Endothelial cell of umbilical vein (primary cell): ENCODE data around the gene LIN7C.

ENCODE experiments used
- JUN ChIP-seq: IDR thresholded peaks from 2 replicates; pipeline ENCODE4 v1.6.1; 2011; ENCODE audit warnings: borderline replicate concordance, low read depth; ENCODE audit not compliant: insufficient read length, insufficient read depth
- POLR2A ChIP-seq: IDR thresholded peaks from 2 replicates; pipeline ENCODE4 v1.6.1; 2012; ENCODE audit warnings: low read depth, mild to moderate bottlenecking, control low read depth, low read length
- TF ChIP-seq, protein P1 (sequence below), 2 donors: IDR thresholded peaks; 1 replicate in 1 of 2; 2 replicates in 1 of 2; pipeline ENCODE4 v1.5.1; 2011; ENCODE audit warnings: low read length in 2 of 2, mild to moderate bottlenecking in 2 of 2, moderate library complexity in 2 of 2, control low read depth in 1 of 2, inconsistent platforms in 1 of 2, low read depth in 1 of 2; ENCODE audit not compliant: insufficient read depth in 1 of 2; ENCODE audit errors: extremely low read depth in 1 of 2

- TF ChIP-seq, protein P1, sequence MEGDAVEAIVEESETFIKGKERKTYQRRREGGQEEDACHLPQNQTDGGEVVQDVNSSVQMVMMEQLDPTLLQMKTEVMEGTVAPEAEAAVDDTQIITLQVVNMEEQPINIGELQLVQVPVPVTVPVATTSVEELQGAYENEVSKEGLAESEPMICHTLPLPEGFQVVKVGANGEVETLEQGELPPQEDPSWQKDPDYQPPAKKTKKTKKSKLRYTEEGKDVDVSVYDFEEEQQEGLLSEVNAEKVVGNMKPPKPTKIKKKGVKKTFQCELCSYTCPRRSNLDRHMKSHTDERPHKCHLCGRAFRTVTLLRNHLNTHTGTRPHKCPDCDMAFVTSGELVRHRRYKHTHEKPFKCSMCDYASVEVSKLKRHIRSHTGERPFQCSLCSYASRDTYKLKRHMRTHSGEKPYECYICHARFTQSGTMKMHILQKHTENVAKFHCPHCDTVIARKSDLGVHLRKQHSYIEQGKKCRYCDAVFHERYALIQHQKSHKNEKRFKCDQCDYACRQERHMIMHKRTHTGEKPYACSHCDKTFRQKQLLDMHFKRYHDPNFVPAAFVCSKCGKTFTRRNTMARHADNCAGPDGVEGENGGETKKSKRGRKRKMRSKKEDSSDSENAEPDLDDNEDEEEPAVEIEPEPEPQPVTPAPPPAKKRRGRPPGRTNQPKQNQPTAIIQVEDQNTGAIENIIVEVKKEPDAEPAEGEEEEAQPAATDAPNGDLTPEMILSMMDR (IDR thresholded peaks at IDR 0.05; ENCODE audit: extremely low read depth in 1 of 2, insufficient read depth in 1 of 2, low read depth in 1 of 2, low read length in 2 of 2), result no peak
- no peak for TF ChIP-seq POLR2A
- TF ChIP-seq JUN, result no peak
Measured at GRCh38 chr11:27541790-27542189, 35.2 kb upstream of the LIN7C start.
